GM18907 (cell line): ENCODE results near the gene NSD1.
"Not testable (repeated sequence)": the region's sequence is repeated elsewhere in the genome, so short reads cannot be mapped to it uniquely, and the experiment has no call there.

Source experiments
- ATAC-seq: cut with Tn5 transposase; IDR thresholded peaks from one replicate; pipeline ENCODE4 v1.9.1; 2021; ENCODE audit warnings: mild to moderate bottlenecking, moderate library complexity; ENCODE audit not compliant: unreplicated experiment

The NSD1 gene

DNA sequence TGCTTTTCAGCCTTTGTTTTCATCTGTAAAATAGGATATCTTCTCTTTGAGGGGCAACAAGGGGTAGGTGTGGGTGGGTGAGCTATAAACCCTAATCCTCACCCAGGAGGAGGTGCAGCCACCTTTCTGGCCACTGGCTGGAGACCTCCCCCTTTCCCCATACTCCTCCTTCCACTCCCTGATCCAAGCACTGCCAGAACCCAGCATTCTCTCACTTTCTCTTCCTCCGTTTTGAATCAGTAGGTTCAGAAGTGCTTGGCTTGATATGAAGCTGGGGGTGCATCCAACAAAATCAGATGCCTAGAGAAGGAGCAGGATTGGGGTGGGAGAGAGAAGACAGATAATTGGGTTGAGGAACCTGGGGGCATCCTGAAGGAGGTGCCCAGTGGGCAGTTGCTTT is 6.8 kb upstream of the NSD1 start:
- no peak for ATAC-seq

DNA sequence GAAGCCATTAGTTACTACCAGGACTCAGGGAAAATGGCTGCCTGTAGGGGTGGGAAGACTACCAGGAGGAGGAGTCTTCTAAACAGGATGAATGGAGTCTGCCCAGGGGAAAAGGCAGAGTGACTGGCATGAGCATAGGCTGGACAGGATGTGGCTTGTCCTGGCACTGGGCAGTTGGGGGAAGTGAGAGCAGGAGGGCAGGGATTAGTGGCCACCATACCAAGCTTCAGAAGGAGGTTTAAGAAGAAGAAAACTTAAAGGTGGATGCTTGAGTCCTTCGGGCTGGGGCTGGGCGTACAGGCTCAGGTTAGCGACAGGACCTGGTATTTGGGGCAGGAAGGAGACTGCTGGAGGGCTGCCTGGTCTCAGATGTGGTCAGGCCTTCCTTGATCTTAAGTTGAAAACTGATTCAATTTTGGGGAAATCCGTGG is 5.0 kb upstream of the NSD1 start:
- ATAC-seq, result no peak

DNA sequence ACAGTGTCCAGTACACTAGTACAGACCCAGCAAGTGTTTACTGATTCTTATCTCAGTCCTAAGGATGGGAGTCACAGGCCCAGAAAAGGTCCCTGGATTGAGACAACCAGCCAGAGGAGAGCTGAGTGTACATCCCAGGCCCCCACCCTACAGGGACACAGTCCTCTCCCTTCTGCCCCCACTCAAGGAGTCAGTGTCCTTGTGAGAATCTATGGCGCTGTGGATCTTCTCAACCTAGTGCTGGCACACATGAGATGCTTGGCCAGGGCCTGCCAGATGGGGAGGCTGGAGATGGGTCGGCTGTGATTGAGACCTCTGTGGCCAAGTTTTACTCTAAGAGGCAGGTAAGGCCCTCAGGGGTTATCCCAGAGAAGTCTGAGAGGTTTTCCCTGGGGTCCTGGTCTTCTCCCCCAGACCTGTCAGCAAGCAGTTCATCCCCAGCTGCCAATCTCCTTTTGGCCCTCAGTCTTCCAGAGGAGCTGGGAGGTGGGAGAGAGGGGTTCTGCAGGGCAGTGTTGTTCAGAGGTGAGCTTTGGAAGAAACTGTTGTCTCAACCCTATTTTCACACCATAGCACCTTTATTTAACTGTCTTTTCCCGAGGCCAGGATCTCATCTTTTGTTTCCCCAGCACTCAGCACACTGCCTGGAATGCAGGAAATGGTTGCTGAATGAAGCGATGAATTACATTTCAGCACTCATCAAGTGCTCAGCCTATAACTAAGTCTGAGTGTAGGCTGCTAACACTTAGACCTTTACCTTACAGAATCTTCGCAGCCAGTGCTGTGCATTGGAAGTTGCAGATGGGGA is 3.2 kb upstream of the NSD1 start:
- no peak for ATAC-seq

DNA sequence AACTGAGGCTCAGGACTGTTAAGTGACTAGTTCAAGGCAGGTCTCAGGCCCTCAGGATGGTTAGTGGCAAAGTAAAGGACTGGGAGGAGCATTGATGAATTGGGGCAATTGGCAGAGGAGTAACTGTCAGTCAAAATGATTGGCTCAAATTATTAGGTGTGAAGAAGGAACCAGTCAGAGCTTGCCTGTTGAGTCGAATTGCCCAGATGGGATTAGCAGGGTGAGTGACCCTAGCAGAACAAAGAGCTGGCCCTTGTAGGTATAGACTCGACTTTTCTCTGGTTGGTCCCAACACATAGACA is 2.6 kb upstream of the NSD1 start:
- no peak for ATAC-seq

DNA sequence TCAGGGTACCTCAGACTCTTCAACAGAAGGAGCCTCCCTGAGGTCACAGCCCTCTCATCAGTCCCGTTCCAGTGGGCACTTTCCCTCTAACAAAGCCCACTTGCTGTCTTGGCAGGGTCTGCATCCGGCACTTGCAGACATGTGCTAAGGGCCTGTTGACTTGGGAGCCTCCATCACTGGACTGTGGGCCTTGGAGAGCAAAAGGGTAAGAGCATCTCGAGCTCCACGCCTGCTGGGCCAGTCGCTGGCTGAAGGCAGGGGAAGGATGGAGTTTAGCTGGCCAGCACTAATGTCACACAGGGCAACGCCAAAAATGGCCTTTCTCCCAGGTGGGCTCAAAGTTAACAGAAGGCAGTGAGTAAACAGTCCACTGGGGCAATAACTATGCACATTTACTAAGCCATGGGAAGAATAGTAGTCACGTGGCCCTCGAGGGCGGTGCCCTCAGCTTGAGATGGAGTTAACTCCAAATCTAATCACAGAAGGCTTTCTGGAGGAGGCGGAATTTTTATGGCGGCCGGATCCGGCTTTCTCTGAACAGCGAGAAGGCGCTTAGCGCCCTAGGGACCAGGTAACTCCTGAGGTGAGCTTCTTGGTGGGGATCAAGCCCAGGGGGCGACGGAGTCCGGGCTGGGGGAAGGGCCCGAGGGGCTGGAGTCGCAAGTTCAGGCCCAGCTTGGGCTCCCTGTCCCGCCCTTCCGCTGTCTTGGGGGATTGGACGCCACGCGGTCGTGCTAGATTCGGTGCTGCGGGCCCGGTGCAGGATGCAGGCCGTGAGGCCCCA is 2.0 kb upstream of the NSD1 start:
- ATAC-seq, result no peak

DNA sequence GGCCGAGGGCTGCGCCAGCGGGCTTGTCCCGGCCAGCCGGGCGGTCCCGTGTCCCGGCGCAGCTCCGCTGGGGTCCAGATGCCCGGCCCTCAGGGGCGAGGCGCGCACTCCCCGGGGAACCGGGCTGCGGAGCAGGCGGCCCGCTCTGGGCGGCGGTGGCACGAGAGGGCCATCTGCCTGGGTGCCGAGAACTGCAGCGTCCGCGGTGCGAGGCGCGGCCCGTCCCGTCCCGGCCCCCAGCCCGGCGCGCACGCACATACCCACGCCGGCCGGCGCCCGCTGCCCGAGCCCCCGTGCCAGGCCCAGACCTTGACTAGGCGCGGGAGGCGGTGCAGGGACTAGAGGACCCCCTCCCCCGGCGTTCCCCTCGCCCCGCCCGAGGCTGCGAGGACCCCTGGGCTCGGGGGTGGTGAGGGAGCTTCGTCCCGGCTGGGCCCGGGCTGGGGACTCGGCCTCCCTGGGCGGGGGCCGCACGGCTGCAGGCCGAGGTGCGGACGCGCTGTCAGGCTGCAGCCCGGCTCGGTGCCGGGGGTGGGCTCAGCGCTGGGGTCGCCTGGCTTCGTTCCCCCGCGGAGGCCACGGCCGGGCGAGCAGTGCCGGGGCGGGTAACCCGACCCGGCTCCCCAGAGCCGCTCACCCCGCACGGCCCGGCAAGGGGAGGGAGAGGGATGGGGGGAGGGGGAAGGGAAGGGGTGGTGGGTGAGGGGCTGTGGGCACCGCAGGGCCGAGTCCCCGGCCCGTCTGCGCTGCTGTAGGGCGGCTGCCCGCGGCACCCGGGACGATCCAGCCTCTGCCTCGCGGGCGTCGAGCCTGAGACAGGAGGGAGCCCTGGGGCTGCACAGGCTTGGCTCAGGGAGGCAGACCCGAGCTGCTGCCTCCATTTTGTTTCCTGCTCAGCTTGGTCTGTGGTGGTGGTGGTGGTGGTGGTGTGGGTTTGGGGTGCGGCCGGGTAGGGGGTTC is 1.2 kb upstream of the NSD1 start:
- ATAC-seq, result peak; percentile 14

DNA sequence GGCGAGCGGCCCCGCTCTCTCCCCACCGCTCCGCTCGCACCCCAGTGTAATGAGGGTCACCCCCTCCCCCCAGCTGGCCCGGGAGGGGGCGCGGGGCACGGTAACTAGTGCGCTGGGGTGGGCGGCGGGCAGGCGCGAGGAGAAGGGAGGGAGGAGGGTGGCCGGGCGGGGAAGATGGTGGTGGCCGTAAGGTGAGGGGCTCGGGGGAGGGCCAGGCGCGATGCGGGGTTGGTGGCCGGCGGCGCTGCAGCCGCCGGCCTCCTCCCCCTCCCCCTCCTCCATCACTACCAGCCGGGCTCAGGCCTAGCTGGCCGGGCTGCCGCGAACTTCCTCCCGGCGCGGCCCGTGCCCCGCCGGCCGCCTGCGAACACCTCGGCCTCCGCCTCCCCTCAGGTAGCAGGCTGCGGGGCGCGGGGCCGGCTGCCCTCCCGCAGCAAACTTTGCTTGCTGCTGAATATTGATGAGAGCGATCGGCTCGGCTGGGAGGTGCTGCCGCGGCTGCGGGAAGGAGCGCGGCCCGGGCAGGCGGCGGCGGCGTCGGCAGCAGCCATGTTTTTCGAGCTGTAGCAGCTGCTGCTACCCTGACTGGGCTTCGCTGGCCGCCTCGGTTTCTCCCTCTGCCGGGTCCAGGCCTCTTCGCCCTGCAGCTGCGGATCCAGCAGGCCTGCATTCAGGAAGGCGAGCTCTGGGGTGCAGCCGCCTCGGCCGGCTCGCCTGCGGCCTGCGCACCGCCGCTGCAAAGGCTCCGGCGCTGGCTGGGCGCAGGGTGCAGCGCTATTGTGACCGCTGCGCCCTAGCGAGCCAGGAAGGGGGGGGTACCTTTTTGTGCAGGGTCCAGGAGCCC is 502 bp downstream of the NSD1 start:
- peak; percentile 37 for ATAC-seq

DNA sequence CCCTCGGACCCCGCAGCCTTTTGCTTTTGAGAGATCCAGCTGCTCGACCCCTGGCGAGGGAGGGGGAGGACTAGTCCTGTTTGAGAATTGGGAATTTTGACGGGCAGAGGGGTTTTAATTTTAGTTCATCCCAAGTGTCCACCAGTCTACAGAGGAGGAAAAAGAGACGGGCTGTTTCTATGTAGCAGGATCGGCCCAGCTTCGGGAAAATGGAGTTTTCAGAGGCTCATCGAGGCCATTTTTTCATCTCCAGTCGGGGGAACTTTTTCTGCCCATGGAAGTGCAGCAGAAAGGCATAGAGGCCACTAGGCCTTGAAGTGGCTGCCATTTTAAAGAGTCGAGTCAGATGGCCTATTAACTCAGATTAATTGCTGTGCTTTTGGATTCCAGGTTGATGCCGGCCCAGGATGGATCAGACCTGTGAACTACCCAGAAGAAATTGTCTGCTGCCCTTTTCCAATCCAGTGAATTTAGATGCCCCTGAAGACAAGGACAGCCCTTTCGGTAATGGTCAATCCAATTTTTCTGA is 1.2 kb downstream of the NSD1 start:
- no peak for ATAC-seq

DNA sequence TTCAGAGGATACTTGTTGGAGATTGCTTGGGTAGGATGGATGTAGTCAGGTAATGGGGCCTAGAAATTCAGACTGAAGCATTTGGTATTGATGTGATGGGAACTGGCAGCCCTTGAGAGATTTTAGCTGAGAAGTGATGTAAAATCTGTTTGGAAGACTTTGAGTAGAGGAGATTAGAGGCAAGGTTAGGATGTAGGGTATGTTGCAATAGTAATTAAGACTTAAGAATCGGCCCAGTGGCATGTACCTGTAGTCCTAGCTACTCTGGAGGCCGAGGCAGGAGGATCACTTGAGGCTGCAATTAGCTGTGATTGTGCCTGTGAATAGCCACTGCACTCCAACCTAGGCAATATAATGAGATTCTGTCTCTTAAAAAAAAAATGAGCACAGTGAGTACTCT is 6.7 kb downstream of the NSD1 start:
- no peak for ATAC-seq

DNA sequence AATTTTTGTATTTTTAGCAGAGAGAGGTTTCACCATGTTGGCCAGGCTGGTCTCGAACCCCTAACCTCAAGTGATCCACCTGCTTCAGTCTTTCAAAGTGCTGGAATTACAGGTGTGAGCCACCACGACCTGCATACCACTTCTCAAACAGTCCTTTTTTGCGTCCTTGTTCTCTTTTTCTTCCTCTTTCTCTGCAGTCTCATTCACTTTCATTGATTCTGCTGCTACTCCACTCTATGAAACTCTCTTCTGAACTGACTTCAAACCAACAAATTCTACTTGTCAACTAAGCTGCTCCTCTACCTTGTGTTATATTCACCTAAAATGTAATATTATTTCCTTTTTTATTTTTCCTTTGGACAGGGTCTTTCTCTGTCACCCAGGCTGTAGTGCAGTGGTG is 7.9 kb downstream of the NSD1 start:
- no peak for ATAC-seq

DNA sequence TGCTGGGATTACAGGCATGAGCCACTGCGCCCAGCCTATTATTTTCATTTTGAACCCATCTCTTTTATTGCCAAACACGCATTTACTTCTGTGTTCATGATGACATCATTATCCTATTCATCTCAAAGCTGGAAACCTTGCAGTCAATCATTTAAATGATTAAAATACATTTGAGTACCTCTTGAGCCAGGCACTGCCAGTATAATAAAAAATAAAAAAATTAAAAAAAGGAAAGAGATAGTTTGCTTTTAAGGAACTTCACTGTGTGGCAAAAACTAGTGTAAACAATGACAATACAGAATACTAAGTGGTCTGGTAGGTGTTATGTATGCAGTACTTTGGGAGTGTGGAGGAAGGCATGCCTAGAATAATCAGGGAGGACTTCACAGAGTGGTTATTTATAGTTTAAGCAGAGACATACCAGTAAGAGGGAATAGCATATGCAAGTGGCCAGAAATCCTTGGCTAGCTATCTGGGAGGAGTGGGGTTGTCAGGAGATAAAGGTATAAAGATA is 8.6 kb downstream of the NSD1 start:
- ATAC-seq, result no peak

DNA sequence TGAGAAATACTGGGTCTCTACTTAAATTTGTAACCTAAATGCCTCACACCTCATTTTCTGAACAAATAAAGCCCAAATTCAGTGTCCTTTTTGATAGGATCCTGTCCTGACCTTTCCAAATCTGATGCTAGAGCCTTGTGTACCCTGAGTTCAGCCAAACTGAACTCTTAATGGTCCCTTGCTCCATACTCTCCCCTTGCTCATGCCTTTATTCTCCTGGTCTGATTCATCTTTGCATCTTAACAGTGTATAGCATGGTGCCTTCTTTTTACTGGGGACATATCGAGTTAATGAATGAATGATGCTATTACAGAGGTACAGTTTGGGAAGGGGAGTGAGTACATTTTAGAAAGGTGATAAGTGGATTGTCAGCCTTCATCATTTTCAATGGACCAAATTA is 9.2 kb downstream of the NSD1 start:
- ATAC-seq, result no peak

DNA sequence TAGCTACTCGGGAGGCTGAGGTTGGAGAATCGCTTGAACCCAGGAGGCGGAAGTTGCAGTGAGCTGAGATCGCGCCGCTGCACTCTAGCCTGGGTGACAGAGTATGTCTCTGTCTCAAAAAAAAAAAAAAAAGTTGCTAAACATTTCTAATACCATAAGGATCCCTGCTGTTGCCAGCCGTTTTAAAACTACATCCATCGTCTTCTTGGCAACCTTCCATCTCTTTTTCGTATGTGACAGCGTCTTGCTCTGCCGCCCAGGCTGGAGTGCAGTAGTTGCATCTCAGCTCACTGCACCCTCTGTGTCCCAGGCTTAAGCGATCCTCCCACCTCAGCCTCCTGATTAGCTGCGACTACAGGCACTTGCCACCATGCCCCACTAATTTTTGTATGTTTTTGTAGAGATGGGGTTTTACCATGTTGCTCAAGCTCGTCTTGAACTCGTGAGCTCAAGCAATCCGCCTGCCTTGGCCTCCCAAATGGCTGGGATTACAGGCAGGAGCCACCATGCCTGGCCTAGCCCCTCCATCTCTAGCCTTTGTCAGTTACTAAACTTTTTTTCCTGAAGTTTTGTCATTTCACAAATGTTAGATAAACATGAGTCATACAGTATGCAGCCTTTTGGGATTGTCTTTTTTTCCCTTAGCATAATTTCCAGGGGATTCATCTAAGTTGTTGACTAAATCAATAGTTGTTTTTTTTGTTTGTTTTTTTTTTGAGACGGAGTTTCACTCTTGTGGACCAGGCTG is 13.5 kb downstream of the NSD1 start:
- no peak for ATAC-seq

DNA sequence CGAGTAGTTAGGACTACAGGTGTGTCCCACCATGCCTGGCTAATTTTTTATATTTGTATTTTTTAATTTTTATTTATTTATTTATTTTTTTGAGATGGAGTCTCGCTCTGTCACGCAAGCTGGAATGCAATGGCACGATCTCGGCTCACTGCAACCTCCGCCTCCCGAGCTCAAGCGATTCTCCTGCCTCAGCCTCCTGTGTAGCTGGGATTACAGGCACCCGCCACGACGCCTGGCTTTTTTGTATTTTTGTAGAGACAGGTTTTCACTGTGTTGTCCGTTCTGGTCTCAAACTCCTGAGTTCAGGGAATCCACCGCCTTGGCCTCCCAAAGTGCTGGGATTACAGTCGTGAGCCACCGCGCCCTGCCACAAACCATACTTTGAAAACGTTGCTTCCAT is 16.5 kb downstream of the NSD1 start:
- not testable (repeated sequence) for ATAC-seq

DNA sequence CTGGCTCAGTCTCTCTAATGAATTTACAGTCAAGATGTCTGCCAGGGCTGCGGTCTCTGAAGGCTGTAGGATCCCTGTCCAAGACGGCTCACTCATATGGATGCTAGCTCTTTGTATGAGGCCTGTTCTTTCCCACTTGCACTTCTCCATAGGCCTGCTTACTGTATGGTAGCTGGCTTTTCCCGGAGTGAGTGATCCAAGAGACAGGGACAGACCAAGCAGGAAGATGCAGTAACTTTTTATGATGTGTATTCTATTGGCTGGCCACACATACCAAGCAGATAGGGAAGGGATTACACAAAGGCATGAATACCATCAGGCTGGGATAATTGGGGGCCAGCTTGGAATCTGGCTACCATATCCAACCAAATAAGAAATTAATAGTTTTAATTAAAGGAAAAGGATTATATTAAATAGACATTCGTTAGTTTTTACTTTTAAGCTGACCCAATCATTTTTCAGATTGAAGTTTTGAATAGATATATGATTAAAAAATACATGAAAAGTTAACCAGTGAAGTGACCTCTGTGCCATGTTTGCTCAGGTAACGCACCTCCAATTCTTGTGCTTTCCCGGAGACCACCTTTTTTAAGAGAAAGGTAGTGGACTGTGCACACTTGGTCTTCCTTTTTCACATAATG is 20.6 kb downstream of the NSD1 start:
- no peak for ATAC-seq

DNA sequence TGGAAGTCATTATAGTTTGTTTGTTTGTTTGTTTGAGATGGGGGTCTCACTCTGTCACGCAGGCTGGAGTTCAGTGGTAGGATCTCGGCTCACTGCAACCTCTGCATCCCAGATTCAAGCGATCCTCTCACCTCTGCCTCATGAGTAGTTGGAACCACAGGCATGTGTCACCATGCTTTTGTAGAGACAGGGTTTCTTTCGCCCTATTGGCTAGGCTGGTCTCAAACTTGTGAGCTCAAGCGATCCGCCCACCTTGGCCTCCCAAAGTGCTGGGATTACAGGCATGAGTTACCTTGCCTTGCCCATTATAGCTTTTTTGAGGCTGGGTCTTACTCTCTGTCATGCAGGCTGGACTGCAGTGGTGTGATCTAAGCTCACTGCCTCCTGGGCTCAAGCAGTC is 28.8 kb downstream of the NSD1 start:
- ATAC-seq, result no peak

DNA sequence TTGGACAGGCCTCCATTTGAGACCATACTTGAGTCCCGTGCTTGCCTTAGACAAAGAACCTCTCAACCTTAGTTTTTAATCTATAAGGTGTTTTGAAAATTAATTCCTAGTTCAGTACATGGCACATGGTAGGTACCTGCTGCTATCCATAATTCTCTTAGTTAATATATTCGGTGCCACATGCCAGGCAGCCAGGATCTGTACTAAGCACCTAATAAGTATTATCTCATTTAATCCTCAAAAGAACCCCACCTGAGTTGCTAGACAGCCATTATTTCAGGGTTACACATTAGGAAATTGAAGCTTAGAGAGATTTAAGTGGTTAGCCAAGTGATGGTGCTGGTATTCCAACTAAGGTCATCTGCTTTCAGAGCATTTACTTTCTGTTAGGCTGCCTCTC is 29.9 kb downstream of the NSD1 start:
- no peak for ATAC-seq

DNA sequence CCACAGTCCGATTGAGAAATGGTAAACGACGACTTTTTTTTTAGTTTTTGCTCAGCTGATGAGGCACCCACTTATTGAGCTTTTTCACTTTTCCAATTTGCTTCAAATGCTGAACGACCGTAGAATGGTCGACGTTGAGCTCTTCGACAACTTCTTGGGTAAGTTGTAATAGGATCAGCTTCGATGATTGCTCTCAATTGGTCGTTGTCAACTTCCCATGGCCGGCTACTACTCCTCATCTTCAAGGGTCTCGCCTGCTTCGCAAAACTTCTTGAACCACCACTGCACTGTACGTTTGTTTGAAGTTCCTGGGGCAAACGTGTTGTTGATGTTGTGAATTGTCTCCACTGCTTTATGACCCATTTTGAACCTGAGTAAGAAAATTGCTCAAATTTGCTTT is 35.7 kb downstream of the NSD1 start:
- ATAC-seq, result no peak

DNA sequence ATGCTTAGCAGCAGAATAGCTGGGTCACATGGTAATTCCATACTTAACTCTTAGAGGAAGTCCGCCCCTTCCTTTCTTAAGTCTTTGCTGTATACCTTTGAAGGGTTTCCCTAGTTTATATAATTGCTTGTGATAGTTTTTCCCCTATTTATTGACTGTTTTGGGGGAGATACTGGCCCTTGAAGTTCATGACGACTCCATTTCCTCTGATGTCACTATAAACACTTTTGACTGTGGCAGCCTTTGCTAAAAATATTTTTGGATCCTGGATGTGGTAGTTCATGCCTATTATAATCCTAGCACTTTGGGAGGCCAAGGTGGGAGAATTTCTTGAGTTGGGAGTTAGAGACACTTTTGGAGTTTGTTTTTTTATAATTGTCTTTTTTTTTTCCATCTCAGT is 38.4 kb downstream of the NSD1 start:
- no peak for ATAC-seq
